ENCODE measurements around the gene ASIC2.

Gene ASIC2

DNA sequence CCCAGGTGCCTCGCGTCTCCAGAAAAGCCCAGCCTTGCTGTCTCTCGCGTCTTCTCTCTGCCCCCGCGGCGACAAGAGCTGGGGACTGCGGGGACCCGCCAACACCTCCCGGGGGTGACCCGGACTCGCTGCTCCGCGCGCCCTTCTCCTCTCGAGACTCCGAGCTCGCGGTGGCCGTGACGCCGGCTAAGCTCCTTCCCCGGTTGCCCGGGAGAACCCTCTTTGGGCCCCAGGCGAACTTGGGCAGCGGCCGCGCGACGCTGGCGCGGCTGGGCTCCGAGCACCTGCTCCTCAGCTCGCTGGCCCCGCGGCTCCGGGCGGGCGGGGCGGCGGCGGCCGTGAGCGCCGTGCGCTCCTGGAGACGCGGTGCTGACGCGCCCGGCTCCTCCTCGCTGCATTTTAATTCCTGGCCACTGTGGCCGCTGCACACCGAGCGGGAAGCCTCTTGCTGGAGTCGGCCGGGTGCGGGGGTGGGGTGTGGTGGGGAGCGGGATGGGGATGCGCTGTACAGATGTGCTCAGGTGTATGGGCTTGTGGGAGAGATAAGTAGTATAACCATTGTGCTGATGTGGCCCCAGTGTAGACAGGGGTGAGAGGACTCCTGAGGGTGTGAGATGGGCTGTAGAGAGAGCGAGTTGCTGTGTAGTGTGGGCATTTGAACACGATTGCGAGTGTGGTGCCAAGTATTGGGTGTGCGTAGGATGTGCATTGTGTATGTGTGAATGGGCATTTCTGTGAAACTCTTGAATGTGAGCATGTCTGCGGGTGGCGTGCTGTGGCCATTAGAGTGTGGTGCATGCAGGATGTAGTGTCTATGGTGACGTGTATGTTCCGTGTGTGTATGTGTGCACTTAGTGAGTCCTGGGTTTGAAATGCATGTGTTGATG lies at the start of gene ASIC2:
Gene ASIC2 (minus strand): TSS at position 315 of the 887 bp plus-strand sequence.
- DNase-seq: no peak

DNA sequence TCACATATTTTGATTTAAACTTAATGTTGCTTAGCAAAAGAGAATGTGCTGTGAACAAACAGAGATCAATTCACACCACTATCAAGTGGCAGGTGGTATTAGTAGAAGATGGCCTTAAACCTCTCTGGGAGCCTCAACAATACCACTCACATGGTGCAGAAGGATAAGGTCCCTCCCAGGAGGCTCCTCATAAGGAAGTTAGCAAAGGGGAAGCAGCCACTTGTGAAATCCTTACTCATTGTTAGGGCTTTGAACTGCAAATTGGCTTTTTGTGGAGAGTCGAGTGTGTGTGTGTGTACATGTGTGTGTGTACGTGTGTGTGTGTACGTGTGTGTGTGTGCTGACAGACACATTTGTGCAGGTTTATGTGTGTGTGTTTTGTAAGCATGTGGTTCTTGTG lies 48.9 kb upstream of the ASIC2 start:
- DNase-seq: no peak

DNA sequence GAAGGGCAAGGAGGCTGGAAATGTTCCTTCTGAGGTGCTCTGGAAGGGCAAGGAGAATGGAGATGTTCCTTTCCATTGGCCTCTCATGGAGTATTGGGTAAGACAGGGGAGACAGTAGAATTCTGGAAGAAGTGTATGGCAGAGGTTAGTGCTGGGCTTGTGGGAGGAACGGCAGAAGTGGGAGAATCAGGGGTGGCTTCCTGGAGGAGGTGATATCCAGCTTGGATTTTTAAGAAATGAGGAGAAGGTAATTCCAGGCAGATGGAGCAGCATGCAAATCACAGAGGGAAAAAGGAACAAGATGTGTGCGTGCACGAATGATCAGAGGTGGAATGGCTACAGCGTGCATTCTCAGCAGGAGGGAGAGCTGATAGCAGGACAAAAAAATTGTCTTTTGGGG lies 45.1 kb upstream of the ASIC2 start:
- DNase-seq: no peak

DNA sequence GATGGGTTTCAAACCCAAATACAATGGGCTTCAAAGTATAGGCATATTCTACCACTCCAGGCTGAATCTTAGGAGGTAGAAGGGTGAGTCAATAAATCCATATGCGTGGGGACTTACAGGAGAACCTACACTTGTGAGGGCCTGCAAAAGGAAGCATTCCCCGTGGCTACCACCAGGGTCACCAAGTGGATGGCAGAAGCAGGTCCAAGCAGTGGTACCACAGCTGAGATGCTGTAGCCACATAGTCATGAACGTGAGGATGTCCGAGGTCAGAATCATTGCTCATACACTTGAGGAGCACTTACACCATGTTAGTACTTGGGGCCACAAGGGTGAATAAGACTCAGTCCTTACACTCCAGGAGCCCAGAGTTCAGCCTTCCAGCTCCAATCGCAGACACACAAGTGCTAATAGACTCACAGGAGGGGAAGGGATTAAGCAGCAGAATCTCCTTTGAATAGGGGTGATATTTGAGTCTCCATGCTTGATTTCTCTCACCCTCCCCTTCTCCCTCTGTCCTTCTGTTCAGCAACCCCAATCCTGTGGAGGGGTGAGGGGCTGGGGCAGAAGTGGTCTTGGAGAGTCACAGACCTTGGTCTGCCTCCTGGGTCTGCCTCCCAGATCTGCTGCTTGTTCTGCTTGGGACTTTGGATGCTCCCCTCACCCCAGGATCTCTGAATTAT lies 42.5 kb upstream of the ASIC2 start:
- no peak for DNase-seq

DNA sequence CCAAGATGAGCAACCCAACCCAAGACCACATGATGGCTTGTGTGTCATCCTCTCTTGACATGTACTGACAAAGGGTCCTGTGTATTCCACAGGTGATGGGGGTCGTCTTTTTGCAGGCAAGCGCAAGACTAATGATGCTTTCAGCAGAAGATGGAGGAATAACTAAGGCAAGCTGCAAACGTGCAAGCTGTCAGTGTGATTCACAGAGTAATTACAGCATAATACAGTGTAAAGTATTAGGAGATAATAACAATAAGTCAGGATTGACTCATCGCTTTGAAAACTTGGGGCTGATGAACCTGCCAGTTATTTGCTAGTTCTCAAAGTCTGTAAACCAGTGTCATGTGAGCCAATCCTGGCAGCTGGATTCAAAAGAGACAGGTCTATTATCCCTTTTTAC lies 41.6 kb upstream of the ASIC2 start:
- DNase-seq: no peak

DNA sequence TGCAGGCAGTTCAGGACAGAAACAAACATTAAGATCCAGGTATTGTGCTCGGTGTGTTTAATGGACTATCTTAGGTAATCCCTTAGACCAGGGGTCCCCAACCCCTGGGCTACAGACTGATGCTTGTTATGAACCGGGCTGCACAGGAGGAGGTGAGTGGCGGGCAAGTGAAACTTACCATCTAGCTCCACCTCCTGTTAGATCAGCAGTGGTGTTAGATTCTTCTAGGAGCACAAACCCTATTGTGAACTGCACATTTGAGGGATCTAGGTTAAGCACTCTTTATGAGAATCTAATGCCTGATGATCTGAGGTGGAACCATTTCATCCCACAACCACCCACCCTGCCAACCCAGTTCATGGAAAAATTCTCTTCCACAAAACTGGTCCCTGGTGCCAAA lies 37.8 kb upstream of the ASIC2 start:
- no peak for DNase-seq

DNA sequence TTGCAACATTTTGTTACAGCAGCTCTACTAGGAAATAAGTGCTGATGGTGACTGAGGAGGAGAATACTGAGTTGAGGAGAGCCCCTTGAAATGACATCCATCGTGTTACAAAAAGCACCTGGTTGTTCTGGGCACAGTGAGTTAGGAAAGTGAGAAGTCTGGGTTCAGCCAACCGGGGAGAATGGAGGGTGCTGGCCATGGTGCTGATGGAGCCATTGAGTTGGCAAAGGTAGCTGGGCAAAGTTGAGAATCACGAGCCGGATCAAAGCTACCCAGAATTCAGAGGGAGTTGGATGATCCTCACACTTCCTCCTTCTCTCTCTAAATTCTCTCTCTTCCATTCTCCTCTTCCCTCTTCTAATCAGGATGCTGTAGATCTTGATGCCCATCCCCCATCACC lies 35.0 kb upstream of the ASIC2 start:
- DNase-seq: no peak

DNA sequence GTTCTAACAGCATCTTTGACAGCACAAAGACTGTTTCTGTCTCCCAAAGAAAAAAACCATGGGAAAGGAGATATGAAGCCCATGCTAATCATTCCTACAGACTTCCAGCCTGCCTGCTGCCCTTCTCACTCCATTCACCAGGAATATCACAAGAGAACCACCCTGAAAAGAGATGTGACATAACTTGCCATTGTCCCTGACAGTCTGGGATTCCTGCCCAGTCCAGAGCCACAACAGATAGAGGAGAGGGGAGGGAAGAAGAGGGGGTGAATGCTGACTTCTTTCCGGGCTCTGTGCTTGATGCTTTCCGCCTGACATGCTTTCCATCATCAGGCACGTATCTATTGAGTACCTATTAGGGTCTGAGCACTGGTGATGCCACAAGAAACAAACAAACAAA lies 31.6 kb upstream of the ASIC2 start:
- DNase-seq: no peak

DNA sequence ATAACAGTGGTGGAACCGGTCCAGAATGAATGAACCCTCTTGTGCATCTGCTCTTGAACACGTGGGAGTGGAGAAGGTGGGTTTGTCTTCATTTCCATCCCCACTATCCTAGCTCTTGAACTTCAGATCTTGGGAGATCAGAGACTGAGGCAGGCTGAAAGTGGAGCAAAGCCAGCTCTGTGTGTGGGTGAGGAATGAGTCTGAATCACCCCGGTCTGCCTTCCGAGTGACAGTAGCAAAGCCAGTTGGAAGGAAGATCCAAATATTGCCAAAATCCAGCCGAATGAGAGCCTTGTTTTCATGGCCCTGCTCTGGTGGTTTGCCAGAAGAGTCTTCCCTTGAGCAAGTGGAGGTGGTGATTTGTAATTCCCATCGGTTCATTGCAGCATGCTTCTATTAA lies 29.0 kb upstream of the ASIC2 start:
- DNase-seq: no peak

DNA sequence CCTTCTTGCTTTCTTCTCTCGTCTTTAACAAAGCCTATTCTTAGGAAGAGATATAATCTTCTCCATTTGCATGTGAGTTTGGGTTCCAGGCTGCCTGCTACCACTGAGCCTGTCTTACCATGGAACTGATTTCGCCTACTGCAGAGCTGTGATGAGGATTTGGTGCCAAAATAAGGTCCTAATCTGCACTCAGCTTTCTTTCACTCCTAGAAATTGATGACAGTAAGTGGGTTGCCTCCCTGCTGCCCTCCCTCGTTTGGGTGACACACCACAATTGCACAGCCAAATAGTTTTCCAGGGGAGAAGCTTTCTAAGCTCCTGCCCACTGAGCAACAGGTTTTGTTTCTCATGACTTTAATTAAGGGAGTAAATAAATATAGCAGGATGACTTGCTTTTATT lies 25.1 kb upstream of the ASIC2 start:
- no peak for DNase-seq

DNA sequence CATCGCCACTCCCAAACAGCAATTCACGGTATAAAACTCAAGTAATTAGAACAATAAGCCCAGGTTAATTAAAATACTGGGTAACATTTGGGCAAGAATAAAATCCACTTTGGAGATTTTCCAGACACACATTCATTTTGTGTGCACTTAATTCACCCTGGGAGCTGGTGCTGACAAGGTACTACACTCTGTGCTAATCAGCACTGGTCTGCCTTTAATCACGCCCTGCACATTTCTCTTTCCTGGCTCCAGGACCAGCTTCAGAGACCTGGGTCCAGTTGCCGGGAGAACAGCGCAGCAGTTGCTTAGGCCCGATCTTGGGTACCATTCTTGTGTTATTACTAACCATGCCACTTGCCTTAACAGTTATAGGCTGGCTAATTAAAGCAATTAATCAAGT lies 23.7 kb upstream of the ASIC2 start:
- no peak for DNase-seq

DNA sequence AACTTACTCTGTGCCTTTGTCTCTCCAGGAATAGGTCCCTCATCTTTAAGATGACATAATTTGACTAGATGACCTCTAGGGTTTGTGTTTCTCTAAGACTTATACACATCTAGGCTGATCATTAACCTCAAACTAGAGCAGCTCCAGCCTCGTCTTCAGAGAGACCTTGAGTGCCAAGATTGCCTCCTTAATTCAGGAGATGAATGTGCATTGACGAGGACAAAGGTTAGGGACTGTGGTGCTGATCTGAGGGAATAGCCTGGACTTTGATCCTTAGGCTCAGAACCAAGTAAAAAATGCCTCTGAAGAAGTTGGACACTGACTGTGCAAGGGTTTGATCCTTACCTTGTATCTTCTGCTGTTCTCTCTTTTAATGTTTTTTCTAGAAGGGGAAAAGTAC lies 17.2 kb upstream of the ASIC2 start:
- no peak for DNase-seq

DNA sequence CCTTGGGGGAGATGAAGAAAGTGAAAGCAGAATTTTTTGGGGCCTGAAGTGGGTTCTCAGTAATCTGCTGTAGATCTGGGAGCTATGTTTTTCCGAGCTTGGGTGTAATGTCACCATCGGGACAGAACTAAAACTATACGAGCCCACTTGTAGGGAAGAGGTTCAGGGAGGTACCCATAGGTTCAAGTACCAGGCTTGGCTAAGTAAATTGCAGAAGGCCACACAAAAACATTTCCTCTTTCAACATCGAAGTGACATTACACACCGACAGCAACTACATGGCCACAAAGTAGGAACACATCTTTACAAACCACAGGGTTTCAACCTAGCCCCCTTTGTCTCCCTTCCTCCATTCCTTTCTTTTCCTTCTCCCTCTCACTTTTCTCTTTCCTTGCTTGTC lies 10.2 kb upstream of the ASIC2 start:
- no peak for DNase-seq

DNA sequence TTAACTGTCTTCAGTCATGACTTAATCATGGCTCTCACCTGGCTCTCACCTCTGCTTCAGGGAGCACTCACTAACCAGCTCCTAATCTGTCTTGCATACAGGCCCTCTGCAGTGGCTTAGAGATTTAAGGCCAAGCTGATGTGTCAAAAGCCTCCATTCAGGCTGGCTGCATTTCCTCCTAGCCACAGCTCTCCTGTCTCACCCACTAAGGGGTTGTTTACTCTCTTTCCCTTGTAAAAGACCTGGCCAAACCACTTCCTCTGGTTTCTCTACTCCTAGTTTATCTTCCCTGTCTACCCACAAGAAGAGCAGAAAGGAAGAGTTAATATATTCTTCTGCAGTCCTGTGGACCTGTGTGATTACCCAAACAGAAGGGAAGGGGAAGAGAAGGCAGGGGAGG lies 9.3 kb upstream of the ASIC2 start:
- DNase-seq: no peak

DNA sequence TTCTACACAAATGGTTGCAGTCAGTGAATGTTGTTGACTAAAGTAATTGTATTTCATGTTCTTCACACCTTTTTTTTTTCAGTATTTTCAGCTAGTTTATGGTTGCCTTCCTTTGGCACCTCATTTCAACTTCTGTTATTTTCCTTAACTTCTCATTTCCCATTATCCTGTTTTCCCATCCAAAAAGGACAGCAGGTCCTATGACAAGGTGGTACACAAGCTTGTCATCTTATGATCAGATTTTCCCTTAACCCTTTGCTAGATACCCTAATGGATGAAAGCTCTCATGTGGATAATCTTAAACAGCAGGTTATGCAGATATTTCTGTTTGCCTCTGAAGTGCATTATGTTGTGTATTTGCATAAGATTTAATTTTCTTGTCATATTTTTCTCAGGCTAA lies 7.1 kb upstream of the ASIC2 start:
- no peak for DNase-seq

DNA sequence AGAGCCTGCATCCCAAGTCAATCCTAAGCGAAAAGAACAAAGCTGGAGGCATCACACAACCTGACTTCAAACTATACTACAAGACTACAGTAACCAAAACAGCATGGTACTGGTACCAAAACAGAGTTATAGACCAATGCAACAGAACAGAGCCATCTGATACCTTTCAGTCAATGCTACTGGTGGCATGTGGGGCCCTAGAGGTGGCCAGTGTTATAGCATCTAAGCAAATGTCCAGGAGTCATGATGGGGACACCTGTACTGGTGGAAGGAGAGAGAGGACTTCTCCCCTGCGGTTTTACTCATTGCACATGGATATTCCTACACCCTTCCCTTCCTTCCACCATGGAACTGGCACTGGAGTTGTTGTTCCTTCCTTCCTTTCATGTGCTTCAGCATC lies 6.0 kb upstream of the ASIC2 start:
- DNase-seq: no peak

DNA sequence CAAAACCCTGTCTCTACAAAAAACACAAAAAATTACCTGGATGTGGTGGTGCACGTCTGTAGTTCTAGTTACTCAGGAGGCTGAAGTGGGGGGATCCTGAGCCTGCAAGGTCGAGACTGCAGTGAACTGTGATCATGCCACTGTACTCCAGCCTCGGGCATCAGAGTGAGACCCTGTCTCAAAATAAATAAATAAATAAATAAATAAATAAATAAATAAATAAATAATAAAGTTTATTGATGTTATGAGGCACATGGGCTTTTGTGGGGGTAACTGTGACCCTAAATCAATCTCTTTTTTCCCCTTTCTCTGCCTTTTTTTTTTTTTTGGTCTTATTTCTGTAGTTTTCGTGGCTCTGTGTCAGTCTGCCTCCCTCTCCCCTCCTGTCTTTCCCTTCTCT lies 4.5 kb upstream of the ASIC2 start:
- DNase-seq: no peak

DNA sequence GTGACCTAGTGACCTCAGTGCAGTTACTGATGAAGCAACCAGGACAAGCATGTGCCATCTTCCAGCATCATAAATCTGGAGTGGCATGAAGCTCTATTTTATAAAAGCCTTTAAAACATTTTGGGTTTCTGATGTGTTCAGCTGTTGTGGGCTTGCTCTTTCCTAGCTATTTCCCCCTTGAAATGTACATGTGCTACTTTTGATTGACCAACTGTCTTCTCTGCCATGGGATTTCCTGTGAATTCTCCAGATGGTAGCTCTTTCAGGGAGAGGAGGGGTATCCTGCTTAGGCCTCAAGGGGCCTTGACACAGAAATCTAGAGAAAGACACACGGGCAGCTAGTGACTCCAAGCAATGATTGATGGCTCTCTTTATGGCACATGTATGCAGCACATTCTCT lies 1.9 kb upstream of the ASIC2 start:
- DNase-seq: no peak

DNA sequence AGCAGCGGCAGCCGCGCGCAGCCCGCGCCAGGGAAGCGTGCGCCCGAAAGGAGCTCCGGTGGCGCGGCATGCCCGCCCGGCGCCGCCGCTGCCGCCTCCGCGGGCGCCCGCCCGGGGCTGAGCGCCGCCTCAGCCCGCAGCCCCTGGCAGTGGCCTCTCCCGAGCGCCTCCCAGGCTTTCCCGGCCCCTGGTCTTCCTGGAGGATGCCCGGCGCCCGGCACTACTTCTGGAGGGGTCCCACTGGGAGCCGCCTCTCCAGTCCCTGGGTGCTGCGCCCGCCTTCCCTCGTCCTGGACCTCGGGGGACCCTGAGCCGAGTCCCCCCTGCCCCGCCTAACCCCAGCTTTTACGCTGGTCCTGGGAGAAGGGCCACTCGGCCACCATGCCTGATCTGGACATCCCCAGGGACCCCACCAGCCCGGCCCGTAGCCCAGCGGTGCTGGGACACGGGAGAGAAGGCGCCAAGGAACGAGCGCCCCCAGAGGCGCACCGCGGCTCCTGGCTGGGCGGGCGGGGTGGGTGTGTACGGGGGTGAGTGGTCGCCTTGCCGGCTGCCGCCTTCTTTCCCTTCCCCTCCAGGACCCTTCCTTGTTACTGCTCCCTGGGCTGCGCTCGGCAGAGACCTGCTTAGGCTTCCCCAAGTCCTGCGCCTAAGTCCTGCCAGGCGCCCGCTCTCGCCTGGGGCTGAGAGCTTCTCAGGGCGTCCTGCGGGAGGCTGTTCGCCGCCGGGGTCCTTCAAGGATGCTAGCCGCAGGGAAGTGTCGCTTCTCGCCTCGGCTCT lies 704 bp downstream of the ASIC2 start:
- no peak for DNase-seq

DNA sequence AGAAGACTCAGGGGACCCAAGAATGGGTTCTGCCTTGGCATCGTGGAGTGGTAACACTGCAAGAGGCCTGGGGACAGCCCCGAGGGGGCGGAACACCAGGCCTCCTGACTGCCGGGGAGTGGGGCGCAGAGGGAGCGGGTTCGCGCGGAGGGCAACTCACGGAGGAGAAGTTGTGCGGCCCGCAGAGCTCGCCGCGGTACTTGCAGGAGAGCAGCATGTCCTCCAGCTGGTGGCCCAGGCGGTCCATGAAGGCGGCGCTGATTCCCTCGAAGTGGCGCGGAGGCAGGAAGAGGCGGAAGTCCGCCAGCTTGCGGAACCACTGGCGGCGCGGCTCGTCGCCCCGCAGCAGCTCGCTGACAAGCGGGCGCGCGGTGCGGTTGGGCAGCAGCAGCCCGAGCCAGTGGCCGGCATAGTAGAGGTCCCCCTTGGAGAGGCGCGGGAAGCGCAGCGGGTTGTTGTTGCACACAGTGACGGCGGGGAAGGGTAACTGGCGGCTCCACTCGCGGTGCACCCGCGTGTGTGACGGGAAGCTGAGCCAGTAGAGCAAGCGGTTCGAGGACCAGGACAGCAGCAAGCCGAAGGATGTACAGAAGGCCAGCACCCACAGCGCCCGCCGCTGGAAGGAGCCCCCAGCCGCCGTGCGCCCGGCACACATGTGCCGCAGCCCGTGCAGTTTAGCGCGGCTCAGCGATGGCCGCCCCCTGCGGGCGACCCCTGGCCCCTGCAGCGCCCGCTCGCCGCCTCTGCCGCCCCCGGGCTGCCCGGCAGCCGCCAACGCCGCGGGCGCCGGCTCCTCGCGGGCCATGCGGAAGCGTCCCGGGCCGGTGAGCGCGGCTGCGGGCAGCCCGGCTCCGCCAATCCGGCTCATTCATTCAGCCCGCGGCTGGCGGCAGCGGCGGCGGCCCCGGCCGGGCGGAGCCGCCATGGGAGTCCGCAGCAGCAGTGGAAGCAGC lies 1.6 kb downstream of the ASIC2 start:
- DNase-seq: no peak

DNA sequence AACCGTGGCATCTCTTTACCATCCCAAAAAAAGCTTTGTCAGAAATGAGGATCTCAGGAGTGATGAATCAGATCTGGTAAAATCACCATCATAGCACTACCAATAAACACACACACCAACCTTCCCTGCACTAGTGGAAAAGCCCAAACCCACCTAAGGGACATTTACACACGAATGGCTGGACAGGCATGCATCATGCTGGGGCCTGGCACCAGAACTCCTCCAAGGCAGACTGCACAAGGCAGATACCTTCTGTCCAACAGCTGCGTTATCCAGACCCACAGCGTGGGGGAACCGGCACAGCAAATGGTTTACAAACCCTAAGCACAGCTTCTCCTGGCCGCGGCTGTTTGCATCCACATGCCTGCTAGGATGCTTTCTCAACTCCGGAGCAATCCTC lies 2.8 kb downstream of the ASIC2 start:
- DNase-seq: no peak

DNA sequence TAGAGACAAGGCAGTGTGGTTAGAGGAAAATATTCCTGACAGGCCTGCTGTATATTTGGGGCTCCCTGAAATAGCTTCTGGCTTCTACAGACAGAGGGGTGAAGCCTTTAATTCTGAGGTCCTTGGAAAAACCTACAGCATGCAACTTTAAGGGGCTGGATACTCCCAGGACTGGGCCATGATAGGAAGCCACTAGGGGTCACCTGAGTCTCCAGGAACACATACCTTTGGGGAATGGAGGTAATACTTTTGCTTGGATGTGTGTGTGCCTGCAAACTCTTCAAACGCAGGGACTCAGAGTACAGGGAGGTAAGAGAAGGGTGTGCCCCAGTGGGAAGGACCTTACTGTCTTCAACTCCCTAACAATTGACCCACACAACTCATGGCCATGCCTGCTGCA lies 4.1 kb downstream of the ASIC2 start:
- DNase-seq: no peak
